Karpas-422 (cell line): Measurements from ENCODE around the gene GTF2A2. TPM values are rescaled to one million over a fixed set of nuclear protein-coding genes. Genes with fewer than 3 reads are reported as not detected.
"Not testable (repeated sequence)": the region's sequence is repeated elsewhere in the genome, so short reads cannot be mapped to it uniquely, and the experiment has no call there.

Experiments
- DNase-seq: peaks from one replicate; pipeline ENCODE4 v3.0.0-alpha.2; 2015
- H2AFZ ChIP-seq: fragments of 200-600 bp; sonication (generic); 2 replicates; pipeline ENCODE4 v1.6.1; 2014; ENCODE audit warnings: antibody characterized with exemption, low read length, mixed read lengths
- H3K27ac ChIP-seq: fragments of 200-600 bp; sonication (generic); 2 replicates; pipeline ENCODE4 v1.5.1; 2014; ENCODE audit warnings: mild to moderate bottlenecking, low read length, moderate library complexity
- H3K27me3 ChIP-seq: fragments of 200-600 bp; sonication (generic); 2 replicates; pipeline ENCODE4 v1.6.1; 2014; ENCODE audit warnings: low read length, mixed read lengths
- H3K36me3 ChIP-seq: fragments of 200-600 bp; sonication (generic); 2 replicates; pipeline ENCODE4 v1.6.1; 2014; ENCODE audit warnings: low read length, mixed read lengths; ENCODE audit not compliant: insufficient read depth
- H3K4me1 ChIP-seq: fragments of 200-600 bp; sonication (generic); 2 replicates; pipeline ENCODE4 v1.6.1; 2014; ENCODE audit warnings: mild to moderate bottlenecking, low read length, mixed read lengths
- H3K4me2 ChIP-seq: fragments of 200-600 bp; sonication (generic); 2 replicates; pipeline ENCODE4 v1.6.1; 2014; ENCODE audit warnings: low read length, low read depth, mild to moderate bottlenecking; ENCODE audit not compliant: poor library complexity, severe bottlenecking
- H3K4me3 ChIP-seq: fragments of 200-600 bp; sonication (generic); 2 replicates; pipeline ENCODE4 v1.5.1; 2014; ENCODE audit warnings: mild to moderate bottlenecking, antibody characterized with exemption, low read length, mixed read lengths
- H3K79me2 ChIP-seq: fragments of 200-600 bp; sonication (generic); 2 replicates; pipeline ENCODE4 v1.6.1; 2014; ENCODE audit warnings: mild to moderate bottlenecking, low read length, mixed read lengths
- H3K9ac ChIP-seq: fragments of 200-600 bp; sonication (generic); 2 replicates; pipeline ENCODE4 v1.6.0; 2014; ENCODE audit warnings: low read length
- H3K9me2 ChIP-seq: fragments of 200-600 bp; sonication (generic), shearing (Covaris generic); replicated peaks from 2 replicates; pipeline ENCODE4 v1.6.0; 2014; ENCODE audit warnings: mild to moderate bottlenecking, low read length, moderate library complexity; ENCODE audit not compliant: insufficient read depth
- H3K9me3 ChIP-seq: fragments of 300-700, 200-600 bp; sonication (generic); 2 replicates; pipeline ENCODE4 v1.6.1; 2014; ENCODE audit warnings: low read length, mixed read lengths
- H4K20me1 ChIP-seq: fragments of 200-600 bp; sonication (generic); 2 replicates; pipeline ENCODE4 v1.6.1; 2014; ENCODE audit warnings: mild to moderate bottlenecking, antibody characterized with exemption, low read length, low read depth; ENCODE audit not compliant: insufficient read depth
- total RNA-seq: library from RNA; depleted of rRNA; stranded (reverse); fragments of >200 nt; shearing (Covaris generic); gene quantifications from 2 replicates; pipeline ENCODE4 v1.2.3, GENCODE V29; 2014; ENCODE audit warnings: low replicate concordance; rRNA removed

Gene GTF2A2, protein sequence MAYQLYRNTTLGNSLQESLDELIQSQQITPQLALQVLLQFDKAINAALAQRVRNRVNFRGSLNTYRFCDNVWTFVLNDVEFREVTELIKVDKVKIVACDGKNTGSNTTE
- 71.4 and 140 TPM in 2 replicates for total RNA-seq

DNA sequence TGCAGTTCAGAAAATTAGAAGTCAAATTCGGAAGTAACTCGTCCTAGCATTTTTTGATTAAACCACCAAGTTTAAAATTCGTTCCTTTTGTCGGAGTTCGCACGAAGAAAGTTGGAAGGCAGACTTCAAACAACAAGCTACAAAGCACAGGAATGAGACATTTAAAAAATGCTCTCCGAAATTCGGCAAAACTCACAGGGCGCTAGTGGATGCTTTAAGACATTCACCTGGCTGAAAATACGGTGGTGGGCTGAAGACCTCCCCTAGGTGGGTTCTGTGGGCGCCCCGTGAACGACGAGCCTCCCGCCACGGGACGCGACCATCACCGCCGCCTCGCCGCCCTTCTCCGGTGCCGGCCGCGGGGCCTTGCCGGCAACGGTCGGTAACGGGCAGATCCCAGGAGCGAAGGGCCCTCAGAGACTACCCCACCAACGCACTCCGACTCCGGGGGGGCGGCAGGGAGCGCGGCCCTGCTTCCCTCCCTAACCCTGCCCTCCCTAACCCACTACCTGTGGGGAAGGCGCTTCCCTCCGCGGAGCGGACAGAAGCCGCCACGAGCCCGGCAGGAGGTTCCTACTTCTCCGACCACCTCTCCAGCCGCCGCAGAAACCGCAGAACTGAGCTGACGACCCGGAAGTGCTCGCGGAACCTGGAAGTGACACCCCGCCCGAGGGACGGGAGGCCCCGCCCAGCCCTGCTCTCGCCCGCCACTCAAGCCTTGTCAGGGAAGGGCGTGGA, at the start of gene GTF2A2:
Gene GTF2A2 (minus strand): TSS at position 619 of the 738 bp plus-strand sequence. CDS start 5,238 bp downstream, outside the sequence.
- no peak within 1 kb of the TSS for H2AFZ ChIP-seq
- H3K9me3 ChIP-seq, result no peaks in the 10 kb centered on the region
- H3K27ac ChIP-seq, result peak within 1 kb of the TSS; percentile 47
- H3K4me1 ChIP-seq, result peaks cover 22% of the 10 kb centered on the region
- H3K4me3 ChIP-seq, result peak within 1 kb of the TSS; percentile 84
- H3K9me2 ChIP-seq, result no peaks in the 10 kb centered on the region
- H3K36me3 ChIP-seq, result peaks cover 31% of the 10 kb centered on the region
- 0 out of 2 replicates have a peak, but pooled peaks cover 7% of the 10 kb centered on the region for H4K20me1 ChIP-seq
- H3K27me3 ChIP-seq, result no peaks in the 10 kb centered on the region
- peak within 1 kb of the TSS; percentile 79 for H3K4me2 ChIP-seq
- H3K9ac ChIP-seq, result peak within 1 kb of the TSS; percentile 87
- H3K79me2 ChIP-seq, result peaks cover 52% of the 10 kb centered on the region
- DNase-seq, result peak; percentile 98

DNA sequence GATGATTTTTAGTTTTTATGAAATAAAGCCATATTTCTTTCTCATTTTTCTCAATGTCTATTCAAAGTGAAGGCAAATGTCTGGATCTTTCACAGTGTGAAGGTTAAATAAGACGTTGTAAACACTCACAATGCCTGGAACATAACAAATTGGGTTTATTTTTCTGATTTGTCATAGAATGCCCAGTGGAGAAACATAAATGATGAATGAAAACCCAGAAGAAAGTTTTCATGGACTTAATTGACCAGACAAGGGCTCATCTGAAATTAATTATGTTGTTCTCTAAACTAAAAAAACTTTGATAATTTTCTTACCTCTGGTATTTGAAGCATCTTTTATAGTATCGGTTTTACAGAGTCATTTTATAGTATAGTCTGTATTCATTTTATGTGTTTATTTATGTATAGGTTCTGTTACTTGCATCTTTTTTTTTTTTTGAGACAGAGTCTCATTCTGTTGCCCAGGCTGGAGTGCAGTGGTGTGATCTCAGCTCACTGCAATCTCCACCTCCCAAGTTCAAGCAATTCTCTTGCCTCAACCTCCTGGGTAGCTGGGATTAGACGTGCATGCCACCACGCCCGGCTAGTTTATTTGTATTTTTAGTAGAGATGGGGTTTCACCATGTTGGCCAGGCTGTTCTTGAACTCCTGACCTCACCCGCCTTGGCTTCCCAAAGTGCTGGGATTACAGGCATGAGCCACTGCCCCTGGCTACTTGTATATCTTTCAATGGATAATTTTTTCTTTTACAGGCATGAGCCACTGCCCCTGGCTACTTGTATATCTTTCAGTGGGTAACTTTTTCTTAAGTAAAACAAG, 46.9 kb upstream of the GTF2A2 start:
- no peaks in the 10 kb centered on the region for H3K4me1 ChIP-seq
- H3K27me3 ChIP-seq, result no peaks in the 10 kb centered on the region
- no peaks in the 10 kb centered on the region for H3K9me2 ChIP-seq
- H3K27ac ChIP-seq, result no peak overlapping the region
- H4K20me1 ChIP-seq, result no peaks in the 10 kb centered on the region
- no peak overlapping the region for H3K4me2 ChIP-seq
- no peak overlapping the region for H3K4me3 ChIP-seq
- no peak for DNase-seq
- no peak overlapping the region for H3K9ac ChIP-seq
- no peaks in the 10 kb centered on the region for H3K36me3 ChIP-seq
- H3K9me3 ChIP-seq, result no peaks in the 10 kb centered on the region
- no peak overlapping the region for H2AFZ ChIP-seq
- no peaks in the 10 kb centered on the region for H3K79me2 ChIP-seq

GRCh38 chr15:59702351-59702750, 45.0 kb upstream of the GTF2A2 start:
- Histone ChIP-seq H3K27me3 (no peaks in the 10 kb centered on the region), H3K36me3 (no peaks in the 10 kb centered on the region), H3K79me2 (no peaks in the 10 kb centered on the region), H3K9me3 (no peaks in the 10 kb centered on the region), H3K9ac (no peak overlapping the region), H3K4me1 (no peaks in the 10 kb centered on the region), H3K4me3 (no peak overlapping the region), H4K20me1 (no peaks in the 10 kb centered on the region), H3K9me2 (no peaks in the 10 kb centered on the region), H3K4me2 (no peak overlapping the region), H2AFZ (no peak overlapping the region), H3K27ac (no peak overlapping the region)
- DNase-seq, result no peak

- H4K20me1 ChIP-seq, result no peaks in the 10 kb centered on the region
- DNase-seq, result no peak
- H3K4me3 ChIP-seq, result no peak overlapping the region
- no peak overlapping the region for H3K9ac ChIP-seq
- H3K9me2 ChIP-seq, result no peaks in the 10 kb centered on the region
- no peaks in the 10 kb centered on the region for H3K79me2 ChIP-seq
- no peaks in the 10 kb centered on the region for H3K36me3 ChIP-seq
- no peak overlapping the region for H2AFZ ChIP-seq
- no peak overlapping the region for H3K27ac ChIP-seq
- no peak overlapping the region for H3K4me2 ChIP-seq
- H3K4me1 ChIP-seq, result no peaks in the 10 kb centered on the region
- no peaks in the 10 kb centered on the region for H3K9me3 ChIP-seq
- no peaks in the 10 kb centered on the region for H3K27me3 ChIP-seq
Measured at GRCh38 chr15:59701880-59702279, 44.6 kb upstream of the GTF2A2 start.

GRCh38 chr15:59699810-59700431, 42.6 kb upstream of the GTF2A2 start:
- Histone ChIP-seq H3K4me1 (no peaks in the 10 kb centered on the region), H3K27me3 (no peaks in the 10 kb centered on the region), H3K4me3 (no peak overlapping the region), H2AFZ (no peak overlapping the region), H3K9ac (no peak overlapping the region), H3K27ac (no peak overlapping the region), H3K79me2 (no peaks in the 10 kb centered on the region), H3K9me3 (no peaks in the 10 kb centered on the region), H3K36me3 (no peaks in the 10 kb centered on the region), H3K9me2 (no peaks in the 10 kb centered on the region), H4K20me1 (no peaks in the 10 kb centered on the region), H3K4me2 (no peak overlapping the region)
- no peak for DNase-seq

DNA sequence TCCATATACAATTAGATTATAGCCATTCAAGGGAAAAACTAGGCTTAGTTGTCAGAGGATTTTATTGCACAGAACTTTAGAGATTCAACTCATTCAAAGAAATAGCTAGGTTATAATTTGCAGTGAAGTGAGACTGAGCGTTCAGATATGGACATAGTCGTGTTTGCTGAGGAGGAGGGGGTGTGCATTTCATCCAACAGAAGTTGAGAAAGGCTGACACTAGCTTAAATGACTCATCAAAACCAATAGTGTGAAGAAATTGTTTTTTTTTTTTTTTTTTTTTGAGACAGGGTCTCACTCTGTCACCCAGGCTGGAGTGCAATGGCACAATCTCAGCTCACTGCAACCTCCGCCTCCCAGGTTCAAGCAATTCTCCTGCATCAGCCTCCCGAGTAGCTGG, 40.8 kb upstream of the GTF2A2 start:
- H3K27ac ChIP-seq, H3K9me3 ChIP-seq, H3K36me3 ChIP-seq, H3K9ac ChIP-seq, H3K27me3 ChIP-seq, H3K4me1 ChIP-seq, H3K4me2 ChIP-seq, H3K79me2 ChIP-seq, H2AFZ ChIP-seq, H3K4me3 ChIP-seq, H3K9me2 ChIP-seq, H4K20me1 ChIP-seq, DNase-seq: not testable (repeated sequence)

GRCh38 chr15:59696332-59696731, 39.0 kb upstream of the GTF2A2 start:
- Histone ChIP-seq H3K4me1 (peaks cover under 1% of the 10 kb centered on the region; the same call in 1 of the 2 replicates), H3K36me3 (no peaks in the 10 kb centered on the region), H3K27ac (no peak overlapping the region), H3K9me2 (no peaks in the 10 kb centered on the region), H3K4me2 (no peak overlapping the region), H3K27me3 (no peaks in the 10 kb centered on the region), H3K4me3 (no peak overlapping the region), H3K79me2 (no peaks in the 10 kb centered on the region), H2AFZ (no peak overlapping the region), H4K20me1 (no peaks in the 10 kb centered on the region), H3K9ac (no peak overlapping the region), H3K9me3 (no peaks in the 10 kb centered on the region)
- DNase-seq, result no peak

DNA sequence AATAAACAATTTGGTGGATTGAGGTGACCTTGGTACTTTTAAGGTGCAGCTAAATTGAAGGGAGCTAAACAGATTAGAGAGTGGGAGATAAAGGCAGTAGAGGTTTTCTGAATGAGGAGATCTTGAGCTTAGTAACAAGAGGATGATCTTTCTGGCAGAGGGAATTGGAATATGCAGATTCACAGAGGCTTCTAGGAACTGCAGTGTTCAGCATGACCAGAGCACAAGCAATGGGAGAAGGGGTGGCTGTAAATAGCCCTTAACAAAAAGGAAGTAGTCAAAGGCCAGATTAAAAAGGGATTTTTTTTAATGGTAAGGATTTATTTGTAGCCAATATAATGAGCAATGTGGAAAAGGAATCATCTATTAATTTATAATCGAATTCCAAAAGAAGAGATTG, 37.5 kb upstream of the GTF2A2 start:
- H3K4me1 ChIP-seq, result peaks cover 10% of the 10 kb centered on the region
- H3K9me3 ChIP-seq, result no peaks in the 10 kb centered on the region
- no peaks in the 10 kb centered on the region for H3K27me3 ChIP-seq
- H3K9me2 ChIP-seq, result no peaks in the 10 kb centered on the region
- no peak overlapping the region for H3K27ac ChIP-seq
- no peak for DNase-seq
- no peak overlapping the region for H3K4me3 ChIP-seq
- H3K9ac ChIP-seq, result no peak overlapping the region
- no peak overlapping the region for H2AFZ ChIP-seq
- H4K20me1 ChIP-seq, result no peaks in the 10 kb centered on the region
- H3K4me2 ChIP-seq, result no peak overlapping the region
- H3K36me3 ChIP-seq, result no peaks in the 10 kb centered on the region
- no peaks in the 10 kb centered on the region for H3K79me2 ChIP-seq
